ENCODE results near the gene LSM3. TPM values are rescaled to one million over a fixed set of nuclear protein-coding genes. Genes with fewer than 3 reads are reported as not detected.
A peak's percentile ranks its signal among the peaks of the same experiment; 100 is the strongest.

LSM3 gene
- total and polyA plus RNA-seq, 4 donors = 8.7 to 18.5 (median 15.5) TPM

GRCh38 chr3:14212032-14212431, 33.4 kb downstream of the LSM3 start:
- no peaks in the 10 kb centered on the region for H3K27me3 ChIP-seq (ENCODE audit: control insufficient read depth, insufficient read depth, low read length)
- no peak for DNase-seq (ENCODE audit: low read depth in 4 of 6, low spot score in 6 of 6)
- peaks cover under 1% of the 10 kb centered on the region for H3K4me1 ChIP-seq (ENCODE audit: control insufficient read depth, insufficient read depth, low read length)
- no CpG with 5 or more reads among the region's 3 CpGs for WGBS (ENCODE audit: insufficient coverage)
- no peaks in the 10 kb centered on the region for H3K36me3 ChIP-seq (ENCODE audit: control insufficient read depth, insufficient read depth, low read length)
- no peak overlapping the region for H3K27ac ChIP-seq (ENCODE audit: low read depth, low read length)
- no peaks in the 10 kb centered on the region for H3K9me3 ChIP-seq (ENCODE audit: control insufficient read depth, insufficient read depth, low read length)
- H3K4me3 ChIP-seq (ENCODE audit: low read depth, low read length) = no peak overlapping the region

- no peaks in the 10 kb centered on the region for H3K27me3 ChIP-seq (ENCODE audit: control insufficient read depth, insufficient read depth, low read length)
- no peak overlapping the region for H3K27ac ChIP-seq (ENCODE audit: low read depth, low read length)
- no peak for DNase-seq (ENCODE audit: low read depth in 4 of 6, low spot score in 6 of 6)
- no peak overlapping the region for H3K4me3 ChIP-seq (ENCODE audit: low read depth, low read length)
- H3K36me3 ChIP-seq (ENCODE audit: control insufficient read depth, insufficient read depth, low read length) = no peaks in the 10 kb centered on the region
- H3K9me3 ChIP-seq (ENCODE audit: control insufficient read depth, insufficient read depth, low read length) = no peaks in the 10 kb centered on the region
- WGBS (ENCODE audit: insufficient coverage) = 89% methylated on average over 5 of the region's 7 CpGs
- peaks cover 8% of the 10 kb centered on the region for H3K4me1 ChIP-seq (ENCODE audit: control insufficient read depth, insufficient read depth, low read length)
Observed at GRCh38 chr3:14213066-14213774, 34.6 kb downstream of the LSM3 start.

- Histone ChIP-seq H3K4me3 (ENCODE audit: low read depth, low read length) (no peak overlapping the region), H3K4me1 (ENCODE audit: control insufficient read depth, insufficient read depth, low read length) (peaks cover 8% of the 10 kb centered on the region), H3K27me3 (ENCODE audit: control insufficient read depth, insufficient read depth, low read length) (no peaks in the 10 kb centered on the region), H3K27ac (ENCODE audit: low read depth, low read length) (no peak overlapping the region), H3K36me3 (ENCODE audit: control insufficient read depth, insufficient read depth, low read length) (no peaks in the 10 kb centered on the region), H3K9me3 (ENCODE audit: control insufficient read depth, insufficient read depth, low read length) (no peaks in the 10 kb centered on the region)
- 100% methylated on average over 1 of the region's 4 CpGs for WGBS (ENCODE audit: insufficient coverage)
- no peak for DNase-seq (ENCODE audit: low read depth in 4 of 6, low spot score in 6 of 6)
Observed at GRCh38 chr3:14214764-14215163, 36.1 kb downstream of the LSM3 start.

- WGBS (ENCODE audit: insufficient coverage) = 29% methylated on average over 20 of the region's 22 CpGs
- Histone ChIP-seq H3K4me1 (ENCODE audit: control insufficient read depth, insufficient read depth, low read length) (peaks cover 8% of the 10 kb centered on the region), H3K27ac (ENCODE audit: low read depth, low read length) (peak overlapping the region; percentile 82), H3K4me3 (ENCODE audit: low read depth, low read length) (peak overlapping the region; percentile 49), H3K36me3 (ENCODE audit: control insufficient read depth, insufficient read depth, low read length) (no peaks in the 10 kb centered on the region), H3K27me3 (ENCODE audit: control insufficient read depth, insufficient read depth, low read length) (no peaks in the 10 kb centered on the region), H3K9me3 (ENCODE audit: control insufficient read depth, insufficient read depth, low read length) (peaks cover under 1% of the 10 kb centered on the region)
- DNase-seq (ENCODE audit: low read depth in 4 of 6, low spot score in 6 of 6) = peak; percentile 68 to 98 (median 82)
Observed at GRCh38 chr3:14216257-14217048, 37.8 kb downstream of the LSM3 start.

- peaks cover 8% of the 10 kb centered on the region for H3K4me1 ChIP-seq (ENCODE audit: control insufficient read depth, insufficient read depth, low read length)
- no peak overlapping the region for H3K4me3 ChIP-seq (ENCODE audit: low read depth, low read length)
- no peaks in the 10 kb centered on the region for H3K27me3 ChIP-seq (ENCODE audit: control insufficient read depth, insufficient read depth, low read length)
- no peak overlapping the region for H3K27ac ChIP-seq (ENCODE audit: low read depth, low read length)
- H3K36me3 ChIP-seq (ENCODE audit: control insufficient read depth, insufficient read depth, low read length) = no peaks in the 10 kb centered on the region
- H3K9me3 ChIP-seq (ENCODE audit: control insufficient read depth, insufficient read depth, low read length) = peaks cover 2% of the 10 kb centered on the region
- DNase-seq (ENCODE audit: low read depth in 4 of 6, low spot score in 6 of 6) = no peak
Observed at GRCh38 chr3:14218355-14218754, 39.7 kb downstream of the LSM3 start.

- H3K4me3 ChIP-seq (ENCODE audit: low read depth, low read length) = no peak overlapping the region
- peaks cover 2% of the 10 kb centered on the region for H3K9me3 ChIP-seq (ENCODE audit: control insufficient read depth, insufficient read depth, low read length)
- no peak for DNase-seq (ENCODE audit: low read depth in 4 of 6, low spot score in 6 of 6)
- H3K27me3 ChIP-seq (ENCODE audit: control insufficient read depth, insufficient read depth, low read length) = no peaks in the 10 kb centered on the region
- WGBS (ENCODE audit: insufficient coverage) = no CpG with 5 or more reads among the region's 1 CpG
- H3K27ac ChIP-seq (ENCODE audit: low read depth, low read length) = no peak overlapping the region
- no peaks in the 10 kb centered on the region for H3K36me3 ChIP-seq (ENCODE audit: control insufficient read depth, insufficient read depth, low read length)
- H3K4me1 ChIP-seq (ENCODE audit: control insufficient read depth, insufficient read depth, low read length) = peaks cover 8% of the 10 kb centered on the region
Observed at GRCh38 chr3:14220933-14221332, 42.3 kb downstream of the LSM3 start.

GRCh38 chr3:14221902-14222301, 43.3 kb downstream of the LSM3 start:
- H3K4me3 ChIP-seq (ENCODE audit: low read depth, low read length) = no peak overlapping the region
- DNase-seq (ENCODE audit: low read depth in 4 of 6, low spot score in 6 of 6) = no peak
- H3K27ac ChIP-seq (ENCODE audit: low read depth, low read length) = no peak overlapping the region
- no peaks in the 10 kb centered on the region for H3K27me3 ChIP-seq (ENCODE audit: control insufficient read depth, insufficient read depth, low read length)
- no peaks in the 10 kb centered on the region for H3K36me3 ChIP-seq (ENCODE audit: control insufficient read depth, insufficient read depth, low read length)
- no CpG with 5 or more reads among the region's 1 CpG for WGBS (ENCODE audit: insufficient coverage)
- peaks cover 8% of the 10 kb centered on the region for H3K4me1 ChIP-seq (ENCODE audit: control insufficient read depth, insufficient read depth, low read length)
- H3K9me3 ChIP-seq (ENCODE audit: control insufficient read depth, insufficient read depth, low read length) = peaks cover 2% of the 10 kb centered on the region

GRCh38 chr3:14222457-14222856, 43.8 kb downstream of the LSM3 start:
- Histone ChIP-seq H3K36me3 (ENCODE audit: control insufficient read depth, insufficient read depth, low read length) (no peaks in the 10 kb centered on the region), H3K4me3 (ENCODE audit: low read depth, low read length) (no peak overlapping the region), H3K9me3 (ENCODE audit: control insufficient read depth, insufficient read depth, low read length) (peaks cover 2% of the 10 kb centered on the region), H3K4me1 (ENCODE audit: control insufficient read depth, insufficient read depth, low read length) (peaks cover 2% of the 10 kb centered on the region), H3K27ac (ENCODE audit: low read depth, low read length) (no peak overlapping the region), H3K27me3 (ENCODE audit: control insufficient read depth, insufficient read depth, low read length) (no peaks in the 10 kb centered on the region)
- WGBS (ENCODE audit: insufficient coverage) = no CpG with 5 or more reads among the region's 1 CpG
- DNase-seq (ENCODE audit: low read depth in 4 of 6, low spot score in 6 of 6) = no peak

- Histone ChIP-seq H3K36me3 (ENCODE audit: control insufficient read depth, insufficient read depth, low read length) (no peaks in the 10 kb centered on the region), H3K4me1 (ENCODE audit: control insufficient read depth, insufficient read depth, low read length) (no peaks in the 10 kb centered on the region), H3K4me3 (ENCODE audit: low read depth, low read length) (no peak overlapping the region), H3K27me3 (ENCODE audit: control insufficient read depth, insufficient read depth, low read length) (no peaks in the 10 kb centered on the region), H3K27ac (ENCODE audit: low read depth, low read length) (no peak overlapping the region), H3K9me3 (ENCODE audit: control insufficient read depth, insufficient read depth, low read length) (peaks cover 2% of the 10 kb centered on the region)
- 82% methylated on average over 2 of the region's 3 CpGs for WGBS (ENCODE audit: insufficient coverage)
- no peak for DNase-seq (ENCODE audit: low read depth in 4 of 6, low spot score in 6 of 6)
Observed at GRCh38 chr3:14222900-14223594, 44.4 kb downstream of the LSM3 start.
